Measurements from ENCODE around the gene EVI5.
"Not testable (repeated sequence)": the region's sequence is repeated elsewhere in the genome, so short reads cannot be mapped to it uniquely, and the experiment has no call there.

Gene EVI5

GRCh38 chr1:92679980-92680379, 104.9 kb downstream of the EVI5 start:
- DNase-seq = no peak

GRCh38 chr1:92663775-92664174, 121.1 kb downstream of the EVI5 start:
- no peak for DNase-seq

GRCh38 chr1:92662048-92662447, 122.9 kb downstream of the EVI5 start:
- no peak for DNase-seq

GRCh38 chr1:92657701-92658100, 127.2 kb downstream of the EVI5 start:
- DNase-seq = no peak

GRCh38 chr1:92655197-92655801, 129.6 kb downstream of the EVI5 start:
- no peak for DNase-seq

GRCh38 chr1:92653605-92654381, 131.1 kb downstream of the EVI5 start:
- DNase-seq = no peak

- not testable (repeated sequence) for DNase-seq
Measured at GRCh38 chr1:92640686-92641085, 144.2 kb downstream of the EVI5 start.

GRCh38 chr1:92638498-92638897, 146.4 kb downstream of the EVI5 start:
- DNase-seq = no peak

- not testable (repeated sequence) for DNase-seq
Measured at GRCh38 chr1:92635203-92635602, 149.7 kb downstream of the EVI5 start.

GRCh38 chr1:92623187-92623778, 161.6 kb downstream of the EVI5 start:
- DNase-seq = no peak

GRCh38 chr1:92619466-92620189, 165.3 kb downstream of the EVI5 start:
- no peak for DNase-seq

GRCh38 chr1:92601044-92601443, 183.9 kb downstream of the EVI5 start:
- DNase-seq = no peak

GRCh38 chr1:92599184-92599583, 185.7 kb downstream of the EVI5 start:
- peak; percentile 5 for DNase-seq

GRCh38 chr1:92589361-92589760, 195.5 kb downstream of the EVI5 start:
- DNase-seq = not testable (repeated sequence)

- DNase-seq = no peak
Measured at GRCh38 chr1:92587445-92587844, 197.5 kb downstream of the EVI5 start.

GRCh38 chr1:92585831-92586230, 199.1 kb downstream of the EVI5 start:
- no peak for DNase-seq

GRCh38 chr1:92584810-92585209, 200.1 kb downstream of the EVI5 start:
- not testable (repeated sequence) for DNase-seq

GRCh38 chr1:92583821-92584760, 200.8 kb downstream of the EVI5 start:
- no peak for DNase-seq

- no peak for DNase-seq
Measured at GRCh38 chr1:92577261-92577895, 207.5 kb downstream of the EVI5 start.

- no peak for DNase-seq
Measured at GRCh38 chr1:92575123-92575522, 209.8 kb downstream of the EVI5 start.

GRCh38 chr1:92572520-92572919, 212.4 kb downstream of the EVI5 start:
- no peak for DNase-seq

GRCh38 chr1:92571578-92571977, 213.3 kb downstream of the EVI5 start:
- no peak for DNase-seq
